ENCODE data around the gene KCNMA1.

The KCNMA1 gene

GRCh38 chr10:77319557-77319956 lies 318.1 kb downstream of the KCNMA1 start:
- Histone ChIP-seq H2AFZ (ENCODE audit: low read depth, low read length) (no peak overlapping the region), H3K36me3 (ENCODE audit: control insufficient read depth in 1 of 2, insufficient read depth in 2 of 2, low read depth in 1 of 2, low read length in 2 of 2) (no peaks in the 10 kb centered on the region), H2BK5ac (ENCODE audit: low read depth, low read length, poor library complexity, severe bottlenecking) (no peak overlapping the region), H3K9ac (ENCODE audit: low read length) (no peak overlapping the region), H3K4me2 (ENCODE audit: low read length, poor library complexity, severe bottlenecking) (no peak overlapping the region), H2BK12ac (ENCODE audit: low read length in 2 of 2) (peak overlapping the region in 1 of 2 experiments; percentile 28), H3K4ac (ENCODE audit: low read depth in 1 of 2, low read length in 2 of 2) (no peak overlapping the region), H3K23ac (ENCODE audit: low read length in 2 of 2) (no peak overlapping the region), H3K27me3 (ENCODE audit: control insufficient read depth in 1 of 2, insufficient read depth in 1 of 2, low read length in 2 of 2) (no peaks in the 10 kb centered on the region), H2AK5ac (ENCODE audit: low read length, severe bottlenecking) (no peak overlapping the region), H3K18ac (ENCODE audit: low read depth in 1 of 2, low read length in 2 of 2) (no peak overlapping the region), H3K9me3 (ENCODE audit: control insufficient read depth, low read length) (no peaks in the 10 kb centered on the region), H3K4me3 (ENCODE audit: insufficient read depth in 1 of 2, low read depth in 1 of 2, low read length in 2 of 2) (peak overlapping the region in 1 of 2 experiments; percentile 16), H4K91ac (ENCODE audit: low read length) (no peak overlapping the region), H4K8ac (ENCODE audit: low read length) (no peak overlapping the region), H3K14ac (ENCODE audit: low read length in 2 of 2) (no peak overlapping the region), H3K4me1 (ENCODE audit: control insufficient read depth, insufficient read depth, low read depth, low read length) (no peaks in the 10 kb centered on the region), H2BK120ac (ENCODE audit: low read depth, low read length) (no peak overlapping the region), H3K27ac (ENCODE audit: low read length, poor library complexity, severe bottlenecking) (no peak overlapping the region), H2BK15ac (ENCODE audit: low read depth, poor library complexity, severe bottlenecking) (no peak overlapping the region), H3K79me1 (replicated peaks; ENCODE audit: low read length, poor library complexity, severe bottlenecking) (peaks cover 9% of the 10 kb centered on the region)
- peak; percentile 36 for DNase-seq
- WGBS, result 92% methylated on average over 3 of the region's 3 CpGs

GRCh38 chr10:77318739-77319138 lies 318.9 kb downstream of the KCNMA1 start:
- Histone ChIP-seq H2BK12ac (ENCODE audit: low read length in 2 of 2) (no peak overlapping the region), H4K91ac (ENCODE audit: low read length) (no peak overlapping the region), H4K8ac (ENCODE audit: low read length) (no peak overlapping the region), H3K9ac (ENCODE audit: low read length) (no peak overlapping the region), H3K18ac (ENCODE audit: low read depth in 1 of 2, low read length in 2 of 2) (no peak overlapping the region), H3K27me3 (ENCODE audit: control insufficient read depth in 1 of 2, insufficient read depth in 1 of 2, low read length in 2 of 2) (no peaks in the 10 kb centered on the region), H2BK5ac (ENCODE audit: low read depth, low read length, poor library complexity, severe bottlenecking) (no peak overlapping the region), H3K4ac (ENCODE audit: low read depth in 1 of 2, low read length in 2 of 2) (no peak overlapping the region), H3K14ac (ENCODE audit: low read length in 2 of 2) (no peak overlapping the region), H3K9me3 (ENCODE audit: control insufficient read depth, low read length) (no peaks in the 10 kb centered on the region), H2AK5ac (ENCODE audit: low read length, severe bottlenecking) (no peak overlapping the region), H2AFZ (ENCODE audit: low read depth, low read length) (no peak overlapping the region), H3K4me2 (ENCODE audit: low read length, poor library complexity, severe bottlenecking) (no peak overlapping the region), H3K4me1 (ENCODE audit: control insufficient read depth, insufficient read depth, low read depth, low read length) (no peaks in the 10 kb centered on the region), H3K27ac (ENCODE audit: low read length, poor library complexity, severe bottlenecking) (no peak overlapping the region), H2BK120ac (ENCODE audit: low read depth, low read length) (no peak overlapping the region), H3K4me3 (ENCODE audit: insufficient read depth in 1 of 2, low read depth in 1 of 2, low read length in 2 of 2) (peak overlapping the region in 1 of 2 experiments; percentile 16), H3K36me3 (ENCODE audit: control insufficient read depth in 1 of 2, insufficient read depth in 2 of 2, low read depth in 1 of 2, low read length in 2 of 2) (no peaks in the 10 kb centered on the region), H3K23ac (ENCODE audit: low read length in 2 of 2) (no peak overlapping the region), H2BK15ac (ENCODE audit: low read depth, poor library complexity, severe bottlenecking) (no peak overlapping the region), H3K79me1 (replicated peaks; ENCODE audit: low read length, poor library complexity, severe bottlenecking) (peaks cover 9% of the 10 kb centered on the region)
- DNase-seq, result no peak
- WGBS, result 100% methylated on average over 3 of the region's 3 CpGs

GRCh38 chr10:77317221-77317620 lies 320.4 kb downstream of the KCNMA1 start:
- no peak overlapping the region for H2BK15ac ChIP-seq (ENCODE audit: low read depth, poor library complexity, severe bottlenecking)
- H4K8ac ChIP-seq (ENCODE audit: low read length), result no peak overlapping the region
- 76% methylated on average over 4 of the region's 5 CpGs for WGBS
- no peak overlapping the region for H3K9ac ChIP-seq (ENCODE audit: low read length)
- H3K79me1 ChIP-seq (replicated peaks; ENCODE audit: low read length, poor library complexity, severe bottlenecking), result peaks cover 6% of the 10 kb centered on the region
- no peak for DNase-seq
- no peaks in the 10 kb centered on the region for H3K9me3 ChIP-seq (ENCODE audit: control insufficient read depth, low read length)
- no peak overlapping the region for H2AFZ ChIP-seq (ENCODE audit: low read depth, low read length)
- no peak overlapping the region for H3K4ac ChIP-seq (ENCODE audit: low read depth in 1 of 2, low read length in 2 of 2)
- H2AK5ac ChIP-seq (ENCODE audit: low read length, severe bottlenecking), result no peak overlapping the region
- H3K4me2 ChIP-seq (ENCODE audit: low read length, poor library complexity, severe bottlenecking), result no peak overlapping the region
- no peaks in the 10 kb centered on the region for H3K36me3 ChIP-seq (ENCODE audit: control insufficient read depth in 1 of 2, insufficient read depth in 2 of 2, low read depth in 1 of 2, low read length in 2 of 2)
- H2BK120ac ChIP-seq (ENCODE audit: low read depth, low read length), result no peak overlapping the region
- no peak overlapping the region for H3K23ac ChIP-seq (ENCODE audit: low read length in 2 of 2)
- no peak overlapping the region for H4K91ac ChIP-seq (ENCODE audit: low read length)
- no peak overlapping the region for H2BK5ac ChIP-seq (ENCODE audit: low read depth, low read length, poor library complexity, severe bottlenecking)
- no peaks in the 10 kb centered on the region for H3K27me3 ChIP-seq (ENCODE audit: control insufficient read depth in 1 of 2, insufficient read depth in 1 of 2, low read length in 2 of 2)
- no peak overlapping the region for H2BK12ac ChIP-seq (ENCODE audit: low read length in 2 of 2)
- H3K4me1 ChIP-seq (ENCODE audit: control insufficient read depth, insufficient read depth, low read depth, low read length), result no peaks in the 10 kb centered on the region
- H3K18ac ChIP-seq (ENCODE audit: low read depth in 1 of 2, low read length in 2 of 2), result no peak overlapping the region
- H3K14ac ChIP-seq (ENCODE audit: low read length in 2 of 2), result no peak overlapping the region
- H3K27ac ChIP-seq (ENCODE audit: low read length, poor library complexity, severe bottlenecking), result no peak overlapping the region
- no peak overlapping the region for H3K4me3 ChIP-seq (ENCODE audit: insufficient read depth in 1 of 2, low read depth in 1 of 2, low read length in 2 of 2)

- WGBS, result no CpG with 5 or more reads among the region's 1 CpG
- no peak overlapping the region for H3K4me2 ChIP-seq (ENCODE audit: low read length, poor library complexity, severe bottlenecking)
- H2BK15ac ChIP-seq (ENCODE audit: low read depth, poor library complexity, severe bottlenecking), result no peak overlapping the region
- no peaks in the 10 kb centered on the region for H3K36me3 ChIP-seq (ENCODE audit: control insufficient read depth in 1 of 2, insufficient read depth in 2 of 2, low read depth in 1 of 2, low read length in 2 of 2)
- no peak overlapping the region for H4K91ac ChIP-seq (ENCODE audit: low read length)
- H3K4me3 ChIP-seq (ENCODE audit: insufficient read depth in 1 of 2, low read depth in 1 of 2, low read length in 2 of 2), result no peak overlapping the region
- no peak overlapping the region for H2BK120ac ChIP-seq (ENCODE audit: low read depth, low read length)
- H3K4me1 ChIP-seq (ENCODE audit: control insufficient read depth, insufficient read depth, low read depth, low read length), result no peaks in the 10 kb centered on the region
- no peak overlapping the region for H3K14ac ChIP-seq (ENCODE audit: low read length in 2 of 2)
- H3K9me3 ChIP-seq (ENCODE audit: control insufficient read depth, low read length), result no peaks in the 10 kb centered on the region
- H4K8ac ChIP-seq (ENCODE audit: low read length), result no peak overlapping the region
- no peak overlapping the region for H2AK5ac ChIP-seq (ENCODE audit: low read length, severe bottlenecking)
- no peak for DNase-seq
- H2BK12ac ChIP-seq (ENCODE audit: low read length in 2 of 2), result no peak overlapping the region
- no peak overlapping the region for H3K9ac ChIP-seq (ENCODE audit: low read length)
- no peaks in the 10 kb centered on the region for H3K27me3 ChIP-seq (ENCODE audit: control insufficient read depth in 1 of 2, insufficient read depth in 1 of 2, low read length in 2 of 2)
- no peak overlapping the region for H3K18ac ChIP-seq (ENCODE audit: low read depth in 1 of 2, low read length in 2 of 2)
- H3K27ac ChIP-seq (ENCODE audit: low read length, poor library complexity, severe bottlenecking), result no peak overlapping the region
- H3K4ac ChIP-seq (ENCODE audit: low read depth in 1 of 2, low read length in 2 of 2), result no peak overlapping the region
- H3K23ac ChIP-seq (ENCODE audit: low read length in 2 of 2), result no peak overlapping the region
- no peak overlapping the region for H2AFZ ChIP-seq (ENCODE audit: low read depth, low read length)
- peaks cover 6% of the 10 kb centered on the region for H3K79me1 ChIP-seq (replicated peaks; ENCODE audit: low read length, poor library complexity, severe bottlenecking)
- no peak overlapping the region for H2BK5ac ChIP-seq (ENCODE audit: low read depth, low read length, poor library complexity, severe bottlenecking)
Measured at GRCh38 chr10:77315496-77316129, 322.0 kb downstream of the KCNMA1 start.

Data from mesenchymal stem cell (in vitro differentiated cells and primary cell).